Stimulated activated CD4-positive, alpha-beta T cell treated with anti-CD3 and anti-CD28 coated beads, Interleukin-2, amount 100 ng/mL, for 4 hours (primary cell): ENCODE results near the gene PLS1.
A peak's percentile ranks its signal among the peaks of the same experiment; 100 is the strongest.
"Not testable (repeated sequence)": the region's sequence is repeated elsewhere in the genome, so short reads cannot be mapped to it uniquely, and the experiment has no call there.

ENCODE experiments used
- DNase-seq: peaks from one replicate; pipeline ENCODE4 v3.0.0-alpha.2; 2020; ENCODE audit warnings: low read depth

Gene PLS1

DNA sequence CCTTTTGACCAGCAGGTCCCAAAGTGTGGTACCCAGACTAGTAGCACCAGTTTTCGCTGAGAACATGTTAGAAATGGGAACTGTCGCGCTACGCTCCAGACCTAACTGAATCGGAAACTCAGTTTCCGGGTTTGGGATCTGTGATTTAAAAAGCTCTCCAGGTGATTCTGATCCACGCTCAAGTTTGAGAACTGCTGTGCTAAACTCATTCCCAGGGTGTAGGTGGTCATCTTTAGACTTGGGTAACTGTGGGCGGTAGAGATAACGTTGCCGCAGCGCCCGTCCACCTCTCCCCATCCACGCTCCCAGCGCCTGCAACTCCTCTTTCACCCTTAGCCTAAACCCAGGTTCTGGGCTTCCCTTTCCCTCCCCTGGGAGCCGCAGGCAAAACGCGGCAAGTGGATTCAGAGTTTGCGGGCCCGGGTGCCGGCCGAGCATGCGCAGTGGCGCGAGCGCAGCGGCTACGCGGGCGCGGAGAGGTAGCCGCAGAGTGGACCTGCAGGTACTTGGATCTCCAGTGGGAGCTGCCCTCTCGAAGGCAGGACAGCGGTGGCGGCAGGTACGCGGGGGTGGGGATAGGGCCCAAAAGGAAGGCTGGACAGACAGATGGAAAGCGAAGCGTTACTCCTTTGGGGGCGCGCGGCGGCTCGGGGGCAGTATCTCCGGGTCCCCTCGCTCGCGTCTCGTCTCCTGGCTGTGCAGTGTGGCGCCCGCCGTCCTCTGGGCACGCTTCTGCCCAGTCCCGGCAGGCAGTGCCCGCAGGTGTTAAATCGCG is at the start of gene PLS1:
Gene PLS1 (plus strand): TSS at position 443 of the 775 bp plus-strand sequence. CDS start 67,845 bp downstream, outside the sequence.
- peak; percentile 71 for DNase-seq

GRCh38 chr3:142549986-142550385 is 46.2 kb upstream of the PLS1 start:
- no peak for DNase-seq

DNA sequence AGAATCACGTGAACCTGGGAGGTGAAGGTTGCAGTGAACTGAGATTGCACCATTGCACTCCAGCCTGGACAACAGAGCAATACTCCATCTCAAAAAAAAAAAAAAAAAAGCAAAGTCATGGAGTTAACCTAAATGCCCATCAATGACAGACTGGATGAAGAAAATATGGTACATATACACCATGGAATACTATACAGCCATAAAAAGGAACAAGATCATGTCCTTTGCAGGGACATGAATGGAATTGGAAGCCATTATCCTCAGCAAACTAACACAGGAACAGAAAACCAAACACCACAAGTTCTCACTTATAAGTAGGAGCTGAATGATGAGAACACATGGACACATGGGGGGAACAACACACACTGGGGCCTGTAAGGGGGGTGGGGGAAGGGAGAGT is 43.6 kb upstream of the PLS1 start:
- not testable (repeated sequence) for DNase-seq

DNA sequence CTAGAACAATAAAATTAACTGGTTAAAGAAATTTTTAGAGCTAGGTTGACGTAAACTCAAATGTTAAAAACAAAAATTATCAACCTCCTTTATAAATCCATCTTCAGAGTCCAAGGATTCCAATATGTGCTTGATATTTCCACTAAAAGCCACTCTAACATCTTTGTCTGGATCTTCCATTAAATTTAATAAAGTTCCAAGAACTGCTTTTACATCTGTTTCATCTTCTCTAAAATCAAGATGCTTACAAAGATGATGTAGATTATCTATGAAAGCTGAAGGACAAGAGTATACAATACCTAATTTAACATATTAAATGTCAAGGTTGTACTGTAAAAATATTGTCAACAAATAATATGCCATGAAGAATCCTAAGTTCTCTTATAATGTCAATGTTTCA is 42.5 kb upstream of the PLS1 start:
- DNase-seq, result no peak

GRCh38 chr3:142560118-142560517 is 36.1 kb upstream of the PLS1 start:
- DNase-seq, result no peak

- no peak for DNase-seq
Measured at GRCh38 chr3:142563496-142563997, 32.6 kb upstream of the PLS1 start.

- no peak for DNase-seq
Measured at GRCh38 chr3:142566096-142566495, 30.1 kb upstream of the PLS1 start.

DNA sequence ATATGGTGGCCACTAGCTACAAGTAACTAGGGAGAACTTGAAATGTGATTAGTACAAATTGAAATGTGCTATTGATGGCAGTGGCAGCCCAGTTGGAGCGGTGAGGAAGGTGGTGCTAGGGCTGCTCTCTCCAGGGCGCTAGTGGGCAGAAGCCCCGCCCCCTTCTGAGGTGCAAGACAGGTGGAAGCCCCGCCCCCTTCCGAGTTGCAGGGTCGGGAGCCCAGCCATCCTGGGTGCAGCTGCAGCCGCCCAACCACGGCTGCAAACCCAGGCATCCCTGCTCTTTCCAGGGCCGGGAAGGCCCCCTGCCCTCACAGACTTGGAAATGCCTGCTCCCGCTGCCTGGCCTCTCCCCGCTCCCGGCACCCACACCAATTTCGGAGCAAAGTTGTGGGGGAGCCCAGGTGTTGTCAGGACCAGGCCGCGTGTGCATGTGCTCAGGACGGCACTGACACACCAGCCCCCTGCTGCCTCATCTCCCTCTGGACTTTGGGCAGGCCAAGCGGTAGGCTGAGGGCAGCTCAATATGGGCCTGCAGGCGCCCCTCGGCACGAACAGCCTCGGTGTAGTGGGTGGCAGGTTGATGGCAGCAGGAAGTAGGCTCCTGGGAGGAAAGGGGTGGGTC is 27.7 kb upstream of the PLS1 start:
- DNase-seq, result no peak

DNA sequence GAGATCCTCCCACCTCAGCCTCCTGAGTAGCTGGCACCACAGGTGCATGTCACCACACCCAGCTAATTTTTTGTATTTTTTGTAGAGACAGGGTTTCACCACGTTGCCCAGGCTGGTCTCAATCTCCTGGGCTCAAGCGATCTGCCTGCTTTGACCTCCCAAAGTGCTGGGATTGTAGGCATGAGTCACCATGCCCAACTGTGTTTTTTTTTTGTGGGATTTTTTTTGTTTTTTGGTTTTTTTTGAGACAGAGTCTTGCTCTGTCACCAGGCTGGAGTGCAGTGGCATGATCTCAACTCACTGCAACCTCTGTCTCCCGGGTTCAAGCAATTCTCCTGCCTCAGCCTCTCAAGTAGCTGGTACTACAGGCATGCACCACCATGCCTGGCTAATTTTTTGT is 26.8 kb upstream of the PLS1 start:
- not testable (repeated sequence) for DNase-seq

GRCh38 chr3:142574223-142574622 is 22.0 kb upstream of the PLS1 start:
- not testable (repeated sequence) for DNase-seq

- no peak for DNase-seq
Measured at GRCh38 chr3:142574665-142575064, 21.5 kb upstream of the PLS1 start.

GRCh38 chr3:142576792-142577191 is 19.4 kb upstream of the PLS1 start:
- DNase-seq, result no peak

- no peak for DNase-seq
Measured at GRCh38 chr3:142577696-142578328, 18.4 kb upstream of the PLS1 start.

DNA sequence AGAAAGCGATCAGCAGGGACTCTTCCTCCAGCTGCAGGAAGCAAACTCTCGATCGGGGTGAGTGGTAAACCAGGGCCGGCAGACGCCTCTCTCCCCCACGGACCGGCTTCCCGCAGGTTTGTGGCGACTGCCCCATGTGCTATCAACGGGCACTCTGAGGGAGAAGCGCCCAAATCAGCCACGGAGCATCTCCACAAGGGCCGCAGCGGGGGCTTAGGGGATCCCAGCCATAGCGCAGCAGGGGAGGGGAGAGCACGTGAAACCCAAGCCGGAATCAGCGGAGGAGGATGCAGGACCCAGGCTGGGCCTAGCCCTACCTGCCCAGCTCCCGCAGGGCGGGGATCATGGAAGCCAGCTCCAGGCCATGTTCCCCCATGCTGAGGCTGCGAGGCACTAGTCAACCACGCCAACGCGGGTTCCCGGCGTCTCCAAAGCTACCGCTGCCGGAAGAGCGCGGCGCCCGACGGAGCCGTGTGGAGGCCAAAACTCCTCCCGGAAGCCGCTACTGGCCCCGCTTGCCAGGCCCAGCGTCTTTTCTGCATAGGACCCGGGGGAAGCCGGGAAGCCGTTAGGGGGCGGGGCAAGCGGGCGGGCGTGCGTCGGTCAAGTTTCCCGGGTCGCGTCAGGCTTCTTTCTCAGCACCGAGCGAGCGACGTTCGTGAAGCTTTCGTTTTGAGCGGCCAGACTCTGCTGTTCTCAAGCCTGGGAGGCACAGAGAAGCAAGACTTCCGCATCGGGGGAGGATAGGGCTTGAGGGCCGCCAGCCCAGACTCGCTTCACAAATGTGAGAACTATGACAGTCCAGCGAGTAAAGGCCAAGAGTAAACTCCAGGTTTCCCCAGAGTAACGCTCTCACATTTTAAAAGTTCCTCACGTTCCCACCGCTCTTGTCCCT is 17.6 kb upstream of the PLS1 start, which contains the start of gene ATR:
Gene ATR (minus strand): TSS at position 405 of the 895 bp plus-strand sequence. CDS start 29 bp downstream, at position 376.
- peak; percentile 93 for DNase-seq

- DNase-seq, result no peak
Measured at GRCh38 chr3:142580061-142580423, 16.2 kb upstream of the PLS1 start.

GRCh38 chr3:142581070-142581469 is 15.1 kb upstream of the PLS1 start:
- DNase-seq, result not testable (repeated sequence)

DNA sequence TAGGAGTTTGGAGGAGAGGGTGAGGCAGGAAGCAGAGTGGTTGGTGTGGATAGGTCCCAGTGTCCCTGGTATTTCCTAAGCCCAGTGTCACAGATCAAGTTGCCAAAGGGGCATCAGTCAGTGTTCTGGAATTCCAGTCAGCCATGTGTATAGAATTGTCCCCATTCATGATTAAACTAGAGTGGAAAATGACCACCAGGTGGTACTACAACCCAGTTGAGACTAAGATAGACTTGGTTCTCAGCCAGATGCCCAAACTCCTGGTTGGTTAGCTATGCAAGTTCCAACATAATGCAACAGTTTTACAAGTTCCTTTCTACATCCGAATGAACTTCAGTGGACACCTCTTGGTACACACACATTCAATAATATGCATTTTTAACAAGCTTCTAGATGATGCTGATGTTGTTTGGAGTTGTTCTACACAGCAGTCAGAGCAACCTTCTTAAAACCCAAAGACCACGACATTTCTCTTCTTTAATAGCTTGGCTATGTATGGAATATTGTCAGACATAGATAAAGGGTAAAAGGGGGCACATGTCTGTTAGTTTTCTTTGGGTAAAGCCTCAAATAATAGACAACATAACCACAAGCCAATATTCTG is 9.3 kb upstream of the PLS1 start:
- DNase-seq, result no peak

DNA sequence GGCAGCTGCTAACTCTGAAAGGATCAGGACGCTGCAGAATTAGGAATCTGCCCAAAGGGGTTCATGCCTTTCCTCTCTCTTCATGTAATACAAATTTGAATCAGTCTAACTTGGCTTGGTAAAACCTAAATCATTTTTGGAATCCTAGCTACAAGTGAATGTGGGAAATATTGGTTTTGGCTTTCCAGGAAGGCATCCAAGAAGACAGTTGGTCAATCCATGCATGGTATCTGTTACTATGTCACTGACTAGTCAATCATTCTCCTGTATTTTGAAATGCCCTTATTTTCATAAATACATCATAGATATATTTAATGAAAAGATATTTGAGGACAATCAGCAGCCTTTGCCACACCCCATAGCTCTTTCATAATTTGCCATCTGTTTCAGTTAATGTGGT is 7.5 kb upstream of the PLS1 start:
- no peak for DNase-seq

DNA sequence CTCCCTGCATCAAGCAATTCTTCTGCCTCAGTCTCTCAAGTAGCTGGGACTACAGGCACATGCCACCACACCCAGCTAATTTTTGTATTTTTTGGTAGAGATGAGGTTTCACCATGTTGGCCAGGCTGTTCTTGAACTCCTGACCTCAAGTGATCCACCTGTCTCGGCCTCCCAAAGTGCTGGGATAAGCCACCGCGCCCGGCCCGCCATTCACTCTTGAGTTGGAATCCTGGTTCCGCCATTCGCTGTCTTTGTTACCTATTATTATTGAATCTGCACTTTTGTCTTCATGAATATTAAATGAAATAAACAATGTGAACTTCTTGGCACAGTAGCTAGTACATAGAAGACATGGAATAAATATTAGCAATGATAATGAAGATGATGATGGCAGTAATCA is 3.9 kb upstream of the PLS1 start:
- not testable (repeated sequence) for DNase-seq

GRCh38 chr3:142595141-142595540 is 1.1 kb upstream of the PLS1 start:
- no peak for DNase-seq

DNA sequence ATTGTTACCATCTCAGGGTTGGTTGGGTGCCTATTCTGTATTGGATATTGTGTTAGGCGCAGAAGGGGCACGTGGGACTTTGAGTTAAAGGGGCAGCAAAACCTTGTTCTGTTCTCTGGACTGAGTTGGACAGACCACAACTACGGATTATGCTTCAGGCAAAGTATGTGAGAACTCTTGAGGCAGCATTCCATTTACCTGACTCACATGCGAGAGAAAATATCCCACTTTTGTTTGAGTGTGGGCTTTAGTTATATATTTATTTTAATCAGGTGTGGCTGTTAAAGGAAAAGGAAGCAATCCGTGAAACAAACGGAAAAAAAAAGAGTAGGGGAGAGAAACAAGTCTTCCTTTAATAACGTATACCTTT is 627 bp upstream of the PLS1 start:
- no peak for DNase-seq

DNA sequence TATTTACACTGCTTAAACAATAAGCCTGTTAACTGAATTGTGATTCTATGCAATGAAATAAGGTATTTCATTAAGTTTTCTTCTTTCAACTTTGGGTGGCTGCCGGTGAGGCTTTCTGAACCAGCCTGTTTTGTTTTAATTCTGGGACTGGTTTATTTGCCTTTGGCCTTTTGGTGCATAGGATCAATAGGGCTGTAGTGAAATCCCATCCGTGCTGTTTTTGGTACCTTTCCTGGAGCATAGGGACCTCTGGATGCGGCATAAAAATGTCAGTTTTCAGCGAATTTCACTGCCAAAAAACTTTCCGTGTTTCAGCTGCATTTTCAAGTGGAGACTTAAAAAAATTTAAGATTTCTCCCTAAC is 514 bp downstream of the PLS1 start:
- no peak for DNase-seq
